DMS79 treated with DMSO at 0.1 percent for 48 hours (cell line): ENCODE results near the gene TAF1B.
A peak's percentile ranks its signal among the peaks of the same experiment; 100 is the strongest.

ENCODE experiments used
- DNase-seq: peaks from one replicate; lab custom pipeline; 2025; lab: John Stamatoyannopoulos, UW

Gene TAF1B

DNA sequence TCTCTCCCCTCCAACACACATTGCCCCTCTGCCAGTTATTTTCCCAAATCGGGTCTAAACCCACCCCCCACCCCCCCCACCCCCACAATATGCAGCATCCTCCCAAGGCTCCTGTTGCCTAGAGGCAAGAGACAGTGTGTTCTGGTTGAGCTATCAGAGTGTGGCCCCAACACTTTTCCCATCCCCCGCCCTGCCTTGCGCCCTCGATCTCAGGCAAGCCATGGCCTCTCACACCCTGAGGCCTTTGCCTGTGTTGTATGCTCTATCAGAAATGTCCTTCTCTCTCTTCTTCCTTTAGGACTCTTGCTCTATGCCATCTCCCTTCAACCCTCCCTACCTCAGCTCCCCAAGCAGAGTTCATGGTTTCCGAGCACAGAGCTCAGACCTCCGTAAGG, 98.7 kb downstream of the TAF1B start:
- no peak for DNase-seq

DNA sequence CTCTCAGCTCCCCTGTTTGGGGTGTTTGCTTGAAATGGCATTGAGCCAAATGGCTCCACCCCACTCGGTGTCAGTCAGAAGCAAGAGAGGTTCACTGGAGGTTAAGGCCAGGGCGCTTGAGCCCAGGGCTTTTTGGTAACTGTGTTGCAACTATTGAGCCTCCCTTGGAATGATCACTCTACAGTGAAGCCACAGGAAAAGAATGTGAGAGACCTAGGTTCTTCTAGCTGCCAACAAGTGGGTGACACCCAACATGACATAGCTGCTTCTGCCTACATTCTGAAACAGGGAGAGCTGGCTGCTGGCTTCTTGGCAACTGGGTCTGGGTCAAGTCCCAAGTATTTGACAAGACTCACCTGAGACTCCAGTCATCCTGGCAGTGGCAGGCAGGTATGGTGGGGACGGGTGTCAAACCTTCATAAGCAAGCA, 101.1 kb downstream of the TAF1B start:
- no peak for DNase-seq

DNA sequence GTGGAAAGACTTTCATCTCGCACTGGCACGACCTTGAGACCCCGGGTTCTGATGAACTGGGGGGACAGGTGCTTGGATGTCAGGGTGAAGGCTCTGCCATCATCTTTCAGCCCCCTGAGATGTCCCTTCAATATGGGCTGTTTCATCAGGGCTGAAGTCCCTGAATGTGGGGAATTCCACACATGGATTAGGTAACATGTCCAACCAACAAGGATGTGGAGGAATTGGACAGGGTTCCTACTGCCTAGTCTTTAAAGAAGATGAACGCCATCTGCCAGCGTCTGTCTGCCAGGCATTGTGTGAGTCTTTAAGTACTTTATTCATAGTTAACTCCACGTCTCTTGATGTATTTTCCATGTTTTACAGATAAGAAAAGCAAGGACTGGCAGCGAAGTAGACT, 102.3 kb downstream of the TAF1B start:
- DNase-seq = no peak

DNA sequence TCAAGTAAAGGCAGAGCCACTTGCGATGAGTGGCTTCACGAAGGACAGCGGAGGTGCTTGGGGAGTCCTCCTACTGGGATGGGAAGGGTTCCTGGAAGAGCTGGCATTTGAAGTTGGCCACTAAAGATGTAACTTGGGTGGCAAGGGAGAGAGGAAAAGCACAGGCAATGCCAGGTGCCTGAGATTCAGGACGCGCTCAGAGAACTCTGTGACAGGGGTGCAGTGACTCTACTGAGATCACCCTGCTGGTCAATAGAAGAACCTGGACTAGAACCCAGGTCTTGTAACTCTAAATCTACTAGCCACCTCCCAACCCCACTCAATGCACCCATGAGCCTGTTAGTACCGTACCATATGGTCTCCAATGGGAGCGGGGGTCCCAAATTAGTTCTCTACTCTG, 102.8 kb downstream of the TAF1B start:
- no peak for DNase-seq

DNA sequence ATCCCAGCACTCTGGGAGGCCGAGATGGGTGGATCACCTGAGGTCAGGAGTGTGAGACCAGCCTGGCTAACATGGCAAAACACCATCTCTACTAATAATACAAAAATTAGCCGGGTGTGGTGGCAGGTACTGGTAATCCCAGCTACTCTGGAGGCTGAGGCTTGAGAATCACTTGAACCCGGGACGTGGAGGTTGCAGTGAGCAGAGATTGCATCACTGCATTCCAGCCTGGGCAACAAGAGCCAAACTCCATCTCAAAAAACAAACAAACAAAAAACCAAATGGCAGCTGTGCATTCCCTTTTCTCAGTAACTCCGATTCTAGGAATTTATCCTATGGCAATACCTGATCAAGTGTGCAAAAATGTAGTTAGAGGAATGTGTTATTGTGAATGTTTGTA, 103.5 kb downstream of the TAF1B start:
- no peak for DNase-seq

DNA sequence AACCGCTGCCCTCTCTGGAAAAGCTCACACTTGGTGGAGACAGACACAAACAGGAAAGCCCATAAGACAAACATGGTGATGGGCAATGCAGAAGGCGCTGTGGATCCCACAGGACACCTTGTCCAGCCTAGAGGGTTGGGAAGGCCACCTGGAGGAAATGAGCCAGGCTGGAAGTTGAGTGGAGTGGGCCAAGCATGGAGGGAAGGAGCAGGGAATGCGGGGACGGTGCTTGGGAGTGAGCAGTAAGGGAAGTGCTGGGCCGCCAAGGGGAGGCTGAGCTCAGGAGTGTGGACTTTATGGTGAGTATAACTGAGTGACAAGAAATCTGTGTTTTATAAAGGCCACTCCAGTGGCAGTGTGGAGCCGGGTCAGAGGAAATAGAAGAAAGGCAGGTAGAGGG, 105.4 kb downstream of the TAF1B start:
- no peak for DNase-seq

DNA sequence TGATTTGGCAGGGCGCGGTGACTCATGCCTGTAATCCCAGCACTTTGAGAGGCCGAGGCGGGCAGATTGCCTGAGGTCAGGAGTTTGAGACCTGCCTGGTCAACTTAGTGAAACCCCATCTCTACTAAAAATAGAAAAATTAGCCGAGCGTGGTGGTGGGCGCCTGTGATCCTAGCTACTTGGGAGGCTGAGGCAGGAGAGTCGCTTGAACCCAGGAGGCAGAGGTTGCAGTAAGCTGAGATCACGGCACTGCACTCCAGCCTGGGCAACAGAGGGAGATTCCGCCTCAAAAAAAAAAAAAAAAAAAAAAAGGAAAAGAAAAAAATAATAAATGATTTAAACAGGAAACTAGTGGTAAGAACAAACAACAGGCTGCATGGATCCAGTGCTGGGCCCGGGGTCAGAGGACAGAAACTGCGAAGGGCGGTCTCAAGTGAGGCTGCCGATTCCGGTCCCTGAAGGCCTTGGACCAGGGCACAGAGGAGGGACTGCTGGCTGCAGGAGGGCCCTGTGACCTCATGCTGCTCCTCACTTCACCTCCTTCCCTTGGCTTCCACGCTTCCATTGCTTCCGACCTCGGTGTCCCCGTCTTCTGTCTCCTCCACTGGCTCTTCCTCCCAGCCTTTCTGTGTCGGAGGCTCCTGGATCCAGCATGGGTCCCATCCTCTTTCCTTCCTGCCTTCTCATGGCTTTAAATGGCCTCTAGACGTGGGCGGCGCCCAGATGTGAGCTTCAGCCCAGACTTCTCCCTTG, 106.1 kb downstream of the TAF1B start:
- no peak for DNase-seq

DNA sequence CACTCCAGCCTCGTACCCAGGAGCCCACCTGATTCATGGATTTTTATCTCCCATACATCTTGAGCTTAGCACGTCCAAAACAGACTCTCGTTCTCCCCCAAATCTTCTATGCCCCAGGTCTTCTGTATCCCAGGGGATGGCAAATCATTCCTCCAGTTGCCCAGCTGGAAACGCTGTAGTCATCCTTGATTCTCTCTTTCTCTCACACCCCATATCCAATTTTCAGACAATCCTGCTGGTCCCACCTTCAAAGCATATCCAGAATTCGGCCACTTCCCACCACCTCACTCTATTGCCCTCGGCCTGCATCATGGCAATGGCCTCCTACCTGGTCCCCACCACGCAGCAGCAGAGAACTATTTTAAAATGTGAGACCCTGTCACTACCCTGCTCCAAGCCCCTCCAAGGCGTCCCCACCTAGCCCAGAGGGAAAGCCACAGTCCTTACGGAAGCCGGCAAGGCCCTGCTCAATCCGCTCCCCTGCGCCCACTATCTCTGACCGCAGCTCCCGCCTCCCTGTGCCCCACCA, 106.8 kb downstream of the TAF1B start:
- no peak for DNase-seq

DNA sequence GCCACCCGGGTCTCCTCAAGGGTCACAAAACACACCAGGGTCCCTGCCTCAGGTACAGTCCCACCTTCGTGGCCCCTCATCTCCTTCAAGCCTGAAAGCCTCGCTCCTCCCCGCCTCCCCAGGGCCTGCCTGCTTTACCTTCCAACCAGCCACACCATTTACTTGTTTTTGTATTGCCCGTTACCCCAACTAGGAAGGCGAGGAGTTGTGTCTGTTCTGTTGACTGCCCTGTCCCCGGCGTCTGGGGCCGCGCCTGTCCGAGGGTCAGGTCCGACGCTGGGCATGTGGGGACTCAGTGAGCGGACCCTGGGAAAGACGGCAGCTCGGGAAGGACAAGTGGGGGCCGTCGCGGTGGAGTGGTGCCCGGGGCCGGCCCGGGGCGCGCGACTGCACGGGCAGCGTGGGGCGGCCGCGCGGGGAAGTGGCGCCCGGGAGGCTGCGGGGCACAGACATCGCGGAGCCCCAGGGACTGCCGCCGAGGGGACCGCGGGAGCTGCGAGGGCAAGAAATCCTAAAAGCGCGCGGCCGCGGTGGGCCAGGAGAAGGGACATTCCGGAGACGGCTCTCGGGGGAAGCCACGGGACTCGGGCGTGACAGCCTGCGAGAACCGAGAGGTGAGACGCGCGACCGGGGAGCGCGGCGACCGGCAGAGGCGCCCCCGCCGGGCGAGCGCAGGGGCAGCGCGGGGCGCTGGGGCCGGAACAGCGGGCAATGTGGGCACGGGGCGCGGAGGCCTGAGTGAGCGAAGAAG, 107.4 kb downstream of the TAF1B start:
- DNase-seq = no peak

DNA sequence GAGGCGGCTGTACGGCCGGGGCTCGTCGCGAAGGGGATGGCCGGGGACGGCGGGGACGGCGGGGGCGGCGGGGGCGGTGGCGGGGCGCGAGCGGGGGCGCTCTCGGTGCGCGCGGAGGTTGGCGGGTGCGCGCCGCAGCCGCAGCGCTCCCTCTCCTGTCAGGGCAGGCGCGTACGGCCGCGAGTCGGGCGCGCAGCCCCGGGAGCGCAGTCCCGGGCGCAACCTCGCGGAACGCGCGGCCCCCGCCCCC, 107.9 kb downstream of the TAF1B start:
- DNase-seq = no peak

DNA sequence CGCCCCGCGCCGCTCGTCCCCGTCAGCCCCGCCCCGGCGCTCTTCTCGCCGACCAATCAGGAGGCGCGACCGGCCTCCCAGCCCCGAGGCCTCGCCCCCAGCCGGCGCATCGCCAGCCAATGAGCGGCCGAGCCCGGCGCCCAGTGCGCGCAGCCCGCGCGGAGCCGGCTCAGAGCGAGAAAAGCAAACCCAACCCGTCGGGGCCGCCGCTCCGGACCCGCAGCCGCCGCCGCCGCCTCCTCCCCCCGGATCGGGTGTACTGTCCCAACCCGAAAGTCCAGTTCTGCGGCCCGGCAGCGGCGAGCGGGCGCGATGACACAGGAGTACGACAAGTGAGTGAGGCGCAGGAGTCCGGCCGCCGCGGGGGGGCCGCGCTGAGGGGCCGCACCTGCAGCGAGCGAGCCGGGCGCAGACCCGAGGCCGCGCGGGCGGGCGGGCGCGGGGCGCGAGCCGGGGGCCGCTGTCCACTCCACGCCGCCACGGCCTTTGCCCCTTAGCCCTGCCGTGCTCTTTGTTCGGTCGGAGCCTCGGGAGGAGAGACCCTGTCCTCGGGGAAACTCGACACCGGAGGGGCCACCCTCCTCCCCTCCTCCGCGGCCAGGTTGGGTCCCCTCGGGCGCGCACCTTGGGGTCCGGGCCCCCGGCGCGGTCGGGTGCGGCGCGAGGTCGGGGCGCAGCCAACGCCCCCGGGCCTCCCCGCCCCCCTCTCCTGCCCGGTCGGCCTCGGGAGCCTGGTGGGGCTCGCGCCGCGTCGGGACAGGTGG, 108.4 kb downstream of the TAF1B start, which contains the start of gene GRHL1:
GRHL1 (plus strand) TSS at position 172 of the 764 bp plus-strand sequence; CDS start at position 313, 141 bp downstream.
- DNase-seq = peak; percentile 76

DNA sequence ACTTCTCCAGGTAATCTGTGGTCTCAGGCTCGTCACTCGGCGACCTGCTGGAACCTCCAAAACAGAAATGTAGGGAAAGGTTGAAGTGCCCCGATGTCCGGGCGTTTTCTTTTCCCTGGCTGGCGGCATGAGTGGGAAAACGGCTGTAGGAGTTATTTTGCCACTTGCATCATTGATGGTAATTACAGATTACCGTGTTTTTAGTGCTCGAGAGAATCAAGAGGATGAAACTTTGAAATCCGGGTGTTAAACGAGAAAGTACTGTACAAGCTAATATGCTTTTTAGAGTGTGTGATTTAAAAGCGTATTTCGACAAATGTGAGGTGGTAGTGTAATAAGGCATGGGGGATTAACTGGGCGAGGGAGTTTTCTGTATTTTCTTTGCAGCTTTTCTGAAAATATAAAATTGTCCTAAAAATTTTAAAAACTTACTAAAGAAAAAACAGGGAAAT, 109.0 kb downstream of the TAF1B start:
- peak; percentile 23 for DNase-seq

DNA sequence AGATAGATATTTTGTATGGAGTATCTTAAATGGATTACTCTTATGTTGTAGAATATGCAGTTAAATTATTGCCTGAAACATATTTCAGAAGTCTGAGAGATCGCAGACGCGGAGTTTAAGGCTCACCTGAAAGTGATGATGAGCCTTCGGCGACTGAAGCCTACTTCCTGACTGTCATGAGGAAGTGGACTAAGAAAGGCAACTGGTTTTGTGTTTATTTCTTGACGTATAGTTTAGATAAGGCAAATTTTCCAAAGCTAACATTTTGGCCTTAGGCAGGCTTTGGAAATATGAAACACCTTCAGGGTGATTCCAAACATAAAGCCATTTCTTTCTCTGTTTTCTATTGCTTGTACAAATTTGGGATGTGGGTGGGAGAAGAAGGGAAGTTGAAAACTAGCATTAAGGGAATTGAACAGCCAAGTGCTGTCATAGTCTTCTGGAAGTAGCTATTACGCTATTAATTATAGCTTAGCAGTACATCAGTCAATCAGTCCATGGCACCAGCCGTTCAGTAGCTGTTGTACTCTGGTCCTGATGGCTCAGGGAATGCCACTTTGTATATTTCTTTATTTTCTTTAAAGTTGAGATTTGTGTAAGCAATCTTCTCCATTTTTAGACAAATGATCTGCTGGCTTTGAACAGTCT, 109.7 kb downstream of the TAF1B start:
- no peak for DNase-seq

DNA sequence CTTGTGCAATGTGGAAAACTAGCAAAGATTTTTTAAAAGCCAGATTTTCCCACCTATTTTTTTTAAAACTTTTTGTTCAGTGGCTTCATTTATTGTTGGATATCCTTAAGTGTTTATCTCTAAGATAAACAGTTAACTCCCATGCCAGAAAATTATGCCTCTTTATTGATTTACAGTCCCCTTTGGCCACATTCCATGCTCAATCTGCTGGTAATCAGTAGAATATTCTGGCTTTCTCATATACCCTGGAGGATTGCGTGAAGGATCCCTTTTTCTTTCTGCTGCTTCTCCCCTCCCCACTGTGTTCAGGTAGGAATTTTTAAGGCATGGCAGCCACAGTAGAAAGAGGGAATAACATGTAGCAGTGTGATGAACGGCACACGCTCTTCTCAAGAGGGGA, 110.9 kb downstream of the TAF1B start:
- DNase-seq = no peak

DNA sequence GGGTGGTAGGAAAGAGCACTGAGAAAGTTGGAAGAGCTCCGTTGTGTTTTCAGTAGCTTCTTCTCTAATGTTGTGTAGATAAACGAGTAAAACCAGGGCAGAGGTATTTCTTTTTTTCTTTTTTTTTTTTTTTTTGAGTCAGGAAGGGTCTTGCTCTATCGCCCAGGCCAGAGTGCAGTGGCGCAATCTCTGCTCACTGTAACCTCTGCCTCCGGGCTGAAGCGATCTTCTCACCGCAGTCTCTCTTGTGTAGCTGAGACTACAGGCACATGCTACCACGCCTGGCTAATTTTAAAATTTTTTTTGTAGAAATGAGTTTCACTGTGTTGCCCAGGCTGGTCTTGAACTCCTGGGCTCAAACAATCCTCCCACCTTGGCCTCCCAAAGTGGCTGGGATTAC, 114.8 kb downstream of the TAF1B start:
- DNase-seq = no peak

DNA sequence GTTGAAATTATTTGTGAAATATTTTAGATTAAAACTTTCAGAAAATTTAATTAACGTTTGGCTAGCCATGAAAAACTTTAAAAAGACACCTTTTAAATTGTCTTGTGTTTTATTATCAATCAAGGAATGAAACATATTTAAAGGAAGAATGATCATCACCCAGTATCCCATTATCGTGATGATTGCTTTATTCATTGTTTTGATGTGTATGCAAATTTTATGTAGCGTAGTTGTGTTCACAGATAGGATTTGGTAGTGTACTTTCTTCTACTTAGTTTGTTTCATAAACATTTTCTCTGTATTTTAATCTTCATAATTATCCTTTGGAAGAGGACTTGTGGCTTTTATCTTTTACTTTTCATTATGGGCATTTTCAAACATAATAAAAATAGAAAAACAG, 116.0 kb downstream of the TAF1B start:
- DNase-seq = no peak

DNA sequence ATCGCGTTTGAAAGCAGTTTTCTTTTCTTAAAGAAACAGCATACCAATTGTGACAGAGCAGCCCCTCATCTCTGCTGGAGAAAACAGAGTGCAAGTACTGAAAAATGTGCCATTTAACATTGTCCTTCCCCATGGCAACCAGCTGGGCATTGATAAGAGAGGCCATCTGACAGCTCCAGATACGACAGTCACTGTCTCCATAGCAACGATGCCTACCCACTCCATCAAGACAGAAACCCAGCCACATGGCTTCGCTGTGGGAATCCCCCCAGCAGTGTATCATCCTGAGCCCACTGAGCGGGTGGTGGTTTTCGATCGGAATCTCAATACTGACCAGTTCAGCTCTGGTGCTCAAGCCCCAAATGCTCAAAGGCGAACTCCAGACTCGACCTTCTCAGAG, 117.7 kb downstream of the TAF1B start:
- no peak for DNase-seq

DNA sequence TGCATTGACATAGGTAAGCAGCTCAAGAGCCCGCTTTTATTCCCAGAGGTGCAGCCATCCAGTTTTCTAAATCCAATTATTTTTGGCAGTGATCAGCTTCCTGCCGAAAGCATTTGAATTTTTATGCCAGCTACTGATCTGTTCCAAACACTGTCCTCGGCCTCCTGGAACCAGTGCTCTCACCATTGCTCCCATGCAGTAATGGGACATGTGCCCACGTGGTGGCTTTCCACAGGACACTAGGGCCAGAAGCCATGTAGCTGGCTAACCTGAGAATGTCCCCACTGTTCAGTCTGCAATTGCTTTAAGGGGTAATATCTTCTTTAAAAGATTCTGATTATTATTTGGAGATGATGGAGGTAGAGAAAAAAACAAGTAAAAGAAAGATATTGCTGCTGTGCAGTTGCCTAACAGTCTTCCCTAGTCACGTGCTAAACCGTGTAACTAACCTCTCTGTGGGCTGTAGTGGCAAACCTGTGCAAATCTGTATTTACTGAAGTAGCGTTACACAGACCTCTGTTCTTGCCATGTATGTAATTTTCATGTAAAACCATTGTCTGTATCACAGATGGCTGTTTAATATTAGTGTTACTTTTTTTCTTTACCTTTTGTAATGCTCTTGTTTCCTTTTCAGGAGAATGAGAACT, 121.2 kb downstream of the TAF1B start:
- no peak for DNase-seq

DNA sequence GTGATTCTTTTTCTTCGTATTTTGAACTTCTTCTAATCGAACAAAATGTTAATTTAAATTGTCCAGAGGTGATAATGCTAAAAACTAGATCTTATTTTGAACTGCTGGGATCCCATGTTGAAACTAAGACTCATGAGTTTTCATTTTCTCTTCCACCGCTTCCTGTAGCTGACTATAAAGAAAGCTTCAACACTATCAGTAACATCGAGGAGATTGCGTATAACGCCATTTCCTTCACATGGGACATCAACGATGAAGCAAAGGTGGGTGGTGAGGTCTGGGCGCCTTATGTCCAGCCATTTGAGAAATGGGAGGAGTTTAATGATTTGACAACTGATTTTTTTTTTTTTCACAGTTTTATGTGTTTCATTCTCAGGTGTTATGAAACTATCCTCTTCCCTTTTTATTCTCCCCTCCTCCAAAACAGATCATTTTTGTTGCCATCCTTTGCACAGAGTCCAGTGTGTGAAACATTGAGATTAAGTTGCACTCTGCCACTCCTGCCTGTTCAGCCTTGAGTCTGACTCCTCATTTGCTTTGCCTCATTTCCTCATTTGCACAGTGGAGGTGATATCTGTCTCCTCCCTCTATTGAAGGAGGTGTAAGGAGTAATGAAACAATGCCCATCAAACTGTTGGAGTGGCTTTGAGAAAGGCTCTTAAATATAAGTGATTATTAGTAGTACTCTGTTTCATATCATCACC, 122.0 kb downstream of the TAF1B start:
- no peak for DNase-seq

DNA sequence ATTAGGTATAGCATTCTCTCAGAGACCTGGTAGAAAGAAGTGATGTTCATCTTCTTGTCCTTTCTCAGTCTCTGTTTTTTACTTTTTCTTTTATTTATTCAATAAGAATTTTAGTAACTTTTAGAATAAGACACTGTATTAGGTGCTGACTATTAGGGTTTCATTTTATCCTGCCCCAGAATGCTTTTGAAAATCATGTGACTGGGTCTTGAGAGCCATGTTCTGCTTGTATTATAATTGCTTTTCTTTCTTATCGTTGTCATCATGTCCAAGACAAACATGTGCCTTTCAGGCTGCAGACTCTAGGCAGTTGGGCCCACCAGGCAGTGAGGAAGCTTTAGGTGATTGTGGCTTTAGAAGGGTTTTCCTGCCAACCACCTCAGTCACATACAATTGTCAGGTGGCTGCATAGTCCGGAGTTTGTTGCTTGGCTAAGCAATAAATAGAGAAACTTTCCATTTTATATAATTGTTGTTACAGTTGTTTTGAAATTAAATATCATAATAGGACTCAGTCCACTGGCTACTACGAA, 123.3 kb downstream of the TAF1B start:
- DNase-seq = no peak
